IMR-90 (cell line): ENCODE results near the gene DTD1.

ENCODE experiments used
- CHD1 ChIP-seq: IDR thresholded peaks from 2 replicates; pipeline ENCODE4 v1.6.1; 2012; ENCODE audit warnings: low read depth, low read length, improper control_type of control experiment
- CTCF ChIP-seq: conservative IDR thresholded peaks from 2 replicates; pipeline ENCODE4 v1.5.1; 2012; ENCODE audit warnings: mild to moderate bottlenecking, low read depth, low read length, improper control_type of control experiment
- NFE2L2 ChIP-seq: fragments of 150-350 bp; IDR thresholded peaks from 2 replicates; pipeline ENCODE4 v1.6.1; 2016; ENCODE audit warnings: low read depth, mild to moderate bottlenecking, low read length
- POLR2A ChIP-seq: IDR thresholded peaks from 2 replicates; pipeline ENCODE4 v1.6.1; 2012; ENCODE audit warnings: mild to moderate bottlenecking, low read depth, low read length
- RAD21 ChIP-seq: IDR thresholded peaks from 2 replicates; pipeline ENCODE4 v1.6.1; 2012; ENCODE audit warnings: low read length, improper control_type of control experiment
- SMC3 ChIP-seq: fragments of 150-350 bp; IDR thresholded peaks from 2 replicates; pipeline ENCODE4 v1.6.1; 2016; ENCODE audit warnings: low read depth, mild to moderate bottlenecking, antibody characterized with exemption, low read length, moderate library complexity

- TF ChIP-seq NFE2L2 (no peak), CTCF (no peak), POLR2A (no peak), RAD21 (no peak), SMC3 (no peak), CHD1 (no peak)
These were observed 81.6 kb downstream of the DTD1 start for GRCh38 chr20:18669241-18670019.
